Naive B cell (primary cell): ENCODE results near the gene SYNDIG1. TPM values are rescaled to one million over a fixed set of nuclear protein-coding genes. Genes with fewer than 3 reads are reported as not detected.

Experiments
- ATAC-seq, 2 donors: fragments of 150-1000 bp; cut with Tn5 transposase; 2 replicates each; pipeline ENCODE4 v1.10.0; 2021; ENCODE audit warnings: low read depth in 2 of 2, mild to moderate bottlenecking in 2 of 2, moderate library complexity in 2 of 2
- DNase-seq: peaks from one replicate; pipeline ENCODE4 v3.0.0; 2022
- H3K27ac Mint-ChIP-seq, 6 donors: one replicate each; pipeline ENCODE4 v1.8.0; 2020 to 2022; ENCODE audit warnings: mild to moderate bottlenecking in 6 of 6, mixed read lengths in 6 of 6, moderate library complexity in 5 of 6, inconsistent platforms in 2 of 6
- H3K27me3 Mint-ChIP-seq, 3 donors: one replicate each; pipeline ENCODE4 v1.8.0; 2021 to 2022; ENCODE audit warnings: mixed read lengths in 3 of 3, mild to moderate bottlenecking in 1 of 3
- H3K36me3 Mint-ChIP-seq, 2 donors: one replicate each; pipeline ENCODE4 v1.8.0; 2020 to 2022; ENCODE audit warnings: mixed read lengths in 2 of 2, inconsistent platforms in 1 of 2, mild to moderate bottlenecking in 1 of 2
- H3K4me1 Mint-ChIP-seq, 3 donors: one replicate each; pipeline ENCODE4 v1.8.0; 2020 to 2022; ENCODE audit warnings: mixed read lengths in 3 of 3, inconsistent platforms in 1 of 3, mild to moderate bottlenecking in 1 of 3, moderate library complexity in 1 of 3
- H3K4me3 Mint-ChIP-seq, 8 donors: one replicate each; pipeline ENCODE4 v1.8.0; 2020 to 2022; ENCODE audit warnings: mild to moderate bottlenecking in 8 of 8, mixed read lengths in 8 of 8, moderate library complexity in 8 of 8, inconsistent platforms in 2 of 8
- H3K9me3 Mint-ChIP-seq, 7 donors: one replicate each; pipeline ENCODE4 v1.8.0; 2020 to 2022; ENCODE audit warnings: mixed read lengths in 7 of 7, mild to moderate bottlenecking in 5 of 7, inconsistent platforms in 2 of 7, moderate library complexity in 1 of 7
- polyA plus RNA-seq, 6 donors: library from polyadenylated mRNA; unstranded; fragments of 300-500 nt; fragmentation: Illumina TruSeq; gene quantifications; one replicate each; pipeline ENCODE4 v1.2.3, GENCODE V29; 2021; ENCODE audit warnings: low read depth in 6 of 6

The SYNDIG1 gene
- polyA plus RNA-seq, 6 donors from 2014 or later = not detected

DNA sequence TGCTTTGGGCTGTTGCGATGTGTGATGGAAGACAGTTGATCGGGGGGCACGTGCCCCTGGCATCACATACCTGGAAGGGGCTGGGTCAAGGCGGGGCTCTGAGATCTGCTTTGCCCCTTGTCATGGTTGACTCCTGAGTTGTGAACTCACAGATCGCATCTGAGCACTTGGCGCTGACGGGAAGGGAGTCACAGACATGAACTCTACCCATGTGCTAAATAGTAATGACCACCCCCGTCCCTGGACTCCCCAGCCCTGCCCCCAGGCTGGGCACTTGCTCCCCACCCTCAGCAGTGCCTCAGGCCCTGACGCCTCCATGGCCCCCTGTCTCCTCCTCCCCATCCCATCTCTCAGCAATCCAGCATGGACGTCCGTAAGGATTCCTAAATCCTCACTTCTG lies 107.0 kb downstream of the SYNDIG1 start:
- Mint-ChIP-seq H3K27ac (no peak overlapping the region), H3K9me3 (peaks cover 0 to 2% (median 0%) of the 10 kb centered on the region in 7 donors), H3K4me3 (no peak overlapping the region), H3K27me3 (peaks cover 0 to 22% (median 0%) of the 10 kb centered on the region in 3 donors), H3K4me1 (peaks cover 5 to 20% (median 17%) of the 10 kb centered on the region in 3 donors), H3K36me3 (no peaks in the 10 kb centered on the region)
- DNase-seq = no peak
- no peak for ATAC-seq

DNA sequence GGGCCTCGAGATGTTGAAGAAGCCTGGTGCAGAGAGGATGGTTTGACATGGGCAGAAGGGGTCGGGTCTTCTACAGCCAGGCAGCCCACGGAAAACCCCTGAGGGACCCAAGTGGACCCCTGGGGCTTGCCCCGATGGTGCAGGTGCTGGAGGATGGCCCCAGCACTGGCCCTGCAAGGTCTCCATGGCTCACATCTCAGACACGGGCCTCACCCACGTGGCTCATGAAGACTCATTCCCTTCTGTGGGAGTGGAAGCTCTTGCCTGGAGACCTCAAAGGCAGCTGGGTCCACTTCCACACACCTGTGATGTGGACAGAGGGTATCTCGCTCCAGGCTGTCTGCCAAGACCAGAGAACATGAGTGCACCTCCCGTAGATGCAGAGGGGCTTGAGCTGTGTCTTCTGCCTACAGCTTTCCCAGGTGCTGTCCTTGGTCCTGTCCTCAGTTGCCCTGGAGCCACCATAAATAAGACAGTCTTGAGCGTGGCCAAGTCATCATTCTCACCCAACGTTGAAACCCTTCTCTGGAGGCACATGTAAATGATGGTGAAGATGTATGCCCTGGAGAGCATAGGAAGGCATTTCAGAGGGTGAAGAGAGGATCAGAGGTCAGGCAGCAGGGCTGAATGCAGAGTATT lies 108.0 kb downstream of the SYNDIG1 start:
- ATAC-seq (no peak), DNase-seq (no peak)
- no peaks in the 10 kb centered on the region for H3K36me3 Mint-ChIP-seq
- H3K27ac Mint-ChIP-seq = no peak overlapping the region
- H3K9me3 Mint-ChIP-seq = peaks cover 0 to 2% (median 0%) of the 10 kb centered on the region in 7 donors
- peaks cover 0 to 10% (median 8%) of the 10 kb centered on the region in 3 donors for H3K4me1 Mint-ChIP-seq
- H3K4me3 Mint-ChIP-seq = no peak overlapping the region
- peaks cover 0 to 27% (median 8%) of the 10 kb centered on the region in 3 donors for H3K27me3 Mint-ChIP-seq

- H3K4me3 Mint-ChIP-seq = no peak overlapping the region
- ATAC-seq = no peak
- no peaks in the 10 kb centered on the region for H3K36me3 Mint-ChIP-seq
- H3K27ac Mint-ChIP-seq = peak overlapping the region in 1 of 6 donors; percentile 16
- peaks cover 0 to 1% (median 0%) of the 10 kb centered on the region in 3 donors for H3K4me1 Mint-ChIP-seq
- peaks cover 0 to 33% (median 9%) of the 10 kb centered on the region in 3 donors for H3K27me3 Mint-ChIP-seq
- peaks cover 0 to 2% (median 0%) of the 10 kb centered on the region in 7 donors for H3K9me3 Mint-ChIP-seq
- DNase-seq = no peak
Observed at GRCh38 chr20:24578567-24579415, 109.4 kb downstream of the SYNDIG1 start.

- peaks cover 0 to 2% (median 0%) of the 10 kb centered on the region in 7 donors for H3K9me3 Mint-ChIP-seq
- H3K4me3 Mint-ChIP-seq = no peak overlapping the region
- no peak for DNase-seq
- H3K27ac Mint-ChIP-seq = no peak overlapping the region
- no peak for ATAC-seq
- H3K4me1 Mint-ChIP-seq = peaks cover 0 to 5% (median under 1%) of the 10 kb centered on the region in 3 donors
- peaks cover 0 to 35% (median 9%) of the 10 kb centered on the region in 3 donors for H3K27me3 Mint-ChIP-seq
- no peaks in the 10 kb centered on the region for H3K36me3 Mint-ChIP-seq
Observed at GRCh38 chr20:24579475-24579874, 110.0 kb downstream of the SYNDIG1 start.

DNA sequence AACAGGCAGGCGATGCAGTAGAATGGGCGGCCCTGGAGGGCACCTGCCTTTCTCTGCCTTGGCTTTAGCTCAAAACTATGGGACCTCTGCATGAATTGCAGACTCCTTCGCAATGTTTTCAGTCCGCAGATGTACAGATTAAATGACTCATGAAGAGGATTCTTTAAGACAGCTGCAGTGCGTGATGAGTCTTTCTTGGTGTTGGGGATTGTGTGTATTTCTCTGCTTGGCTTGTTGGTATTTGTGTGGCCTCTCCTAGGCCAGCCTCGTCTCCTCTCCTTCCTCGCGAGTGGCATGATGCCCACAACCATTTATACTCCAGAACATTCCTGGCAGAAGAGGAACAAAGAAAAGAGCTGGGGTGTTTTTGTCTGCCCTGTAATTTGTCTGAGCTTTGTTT lies 110.6 kb downstream of the SYNDIG1 start:
- DNase-seq (no peak), ATAC-seq (no peak)
- peaks cover 0 to 6% (median 5%) of the 10 kb centered on the region in 3 donors for H3K4me1 Mint-ChIP-seq
- H3K9me3 Mint-ChIP-seq = peaks cover 0 to 2% (median 0%) of the 10 kb centered on the region in 7 donors
- no peak overlapping the region for H3K4me3 Mint-ChIP-seq
- peaks cover 0 to 40% (median 9%) of the 10 kb centered on the region in 3 donors for H3K27me3 Mint-ChIP-seq
- no peak overlapping the region for H3K27ac Mint-ChIP-seq
- H3K36me3 Mint-ChIP-seq = no peaks in the 10 kb centered on the region

- no peak overlapping the region for H3K27ac Mint-ChIP-seq
- DNase-seq = no peak
- no peak for ATAC-seq
- no peak overlapping the region for H3K4me3 Mint-ChIP-seq
- H3K4me1 Mint-ChIP-seq = peaks cover 0 to 7% (median 5%) of the 10 kb centered on the region in 3 donors
- H3K9me3 Mint-ChIP-seq = peaks cover 0 to 2% (median 0%) of the 10 kb centered on the region in 7 donors
- H3K36me3 Mint-ChIP-seq = no peaks in the 10 kb centered on the region
- H3K27me3 Mint-ChIP-seq = peaks cover 0 to 46% (median 9%) of the 10 kb centered on the region in 3 donors
Observed at GRCh38 chr20:24580855-24581254, 111.4 kb downstream of the SYNDIG1 start.

- Mint-ChIP-seq H3K4me3 (no peak overlapping the region), H3K27ac (no peak overlapping the region), H3K36me3 (no peaks in the 10 kb centered on the region), H3K9me3 (peaks cover 0 to 2% (median 0%) of the 10 kb centered on the region in 7 donors), H3K4me1 (peaks cover 0 to 7% (median 5%) of the 10 kb centered on the region in 3 donors), H3K27me3 (peaks cover 0 to 43% (median 9%) of the 10 kb centered on the region in 3 donors)
- DNase-seq (no peak), ATAC-seq (no peak)
Observed at GRCh38 chr20:24581443-24582170, 112.2 kb downstream of the SYNDIG1 start.

GRCh38 chr20:24582373-24583168 lies 113.1 kb downstream of the SYNDIG1 start:
- no peaks in the 10 kb centered on the region for H3K36me3 Mint-ChIP-seq
- ATAC-seq = no peak
- H3K4me1 Mint-ChIP-seq = peaks cover 0 to 7% (median 5%) of the 10 kb centered on the region in 3 donors
- H3K27me3 Mint-ChIP-seq = peaks cover 0 to 33% (median 9%) of the 10 kb centered on the region in 3 donors
- H3K4me3 Mint-ChIP-seq = peak overlapping the region in 1 of 8 donors; percentile 42
- H3K9me3 Mint-ChIP-seq = peaks cover 0 to under 1% (median 0%) of the 10 kb centered on the region in 7 donors
- no peak for DNase-seq
- no peak overlapping the region for H3K27ac Mint-ChIP-seq

- no peak overlapping the region for H3K4me3 Mint-ChIP-seq
- H3K27me3 Mint-ChIP-seq = peaks cover 0 to 28% (median 9%) of the 10 kb centered on the region in 3 donors
- peaks cover 0 to 7% (median 5%) of the 10 kb centered on the region in 3 donors for H3K4me1 Mint-ChIP-seq
- DNase-seq (no peak), ATAC-seq (no peak)
- no peaks in the 10 kb centered on the region for H3K9me3 Mint-ChIP-seq
- H3K27ac Mint-ChIP-seq = no peak overlapping the region
- no peaks in the 10 kb centered on the region for H3K36me3 Mint-ChIP-seq
Observed at GRCh38 chr20:24583169-24583792, 113.9 kb downstream of the SYNDIG1 start.

GRCh38 chr20:24584078-24584477 lies 114.6 kb downstream of the SYNDIG1 start:
- Mint-ChIP-seq H3K27me3 (peaks cover 0 to 28% (median 9%) of the 10 kb centered on the region in 3 donors), H3K4me3 (no peak overlapping the region), H3K36me3 (no peaks in the 10 kb centered on the region), H3K9me3 (no peaks in the 10 kb centered on the region), H3K27ac (no peak overlapping the region), H3K4me1 (peaks cover 0 to 7% (median 5%) of the 10 kb centered on the region in 3 donors)
- no peak for ATAC-seq
- no peak for DNase-seq

GRCh38 chr20:24584538-24585356 lies 115.3 kb downstream of the SYNDIG1 start:
- DNase-seq = no peak
- H3K27ac Mint-ChIP-seq = no peak overlapping the region
- H3K4me3 Mint-ChIP-seq = no peak overlapping the region
- no peak for ATAC-seq
- peaks cover 0 to 7% (median 5%) of the 10 kb centered on the region in 3 donors for H3K4me1 Mint-ChIP-seq
- H3K27me3 Mint-ChIP-seq = peaks cover 0 to 28% (median 9%) of the 10 kb centered on the region in 3 donors
- no peaks in the 10 kb centered on the region for H3K36me3 Mint-ChIP-seq
- H3K9me3 Mint-ChIP-seq = no peaks in the 10 kb centered on the region
